ENCODE data around the gene ARHGEF4.

Gene ARHGEF4

GRCh38 chr2:130796290-130796689 is 40.4 kb upstream of the ARHGEF4 start:
- no peak for TF ChIP-seq CTCF (IDR thresholded peaks at IDR 0.05; ENCODE audit: extremely low read depth, insufficient read depth, missing control alignments)
- DNase-seq (ENCODE audit: low spot score): no peak
- in situ Hi-C loops (cut with MboI; ENCODE audit: low pct_unique_long_range_greater_than_20kb, low sequenced_read_pairs, unreplicated experiment): no loop called here

GRCh38 chr2:130797493-130798435 is 39.0 kb upstream of the ARHGEF4 start:
- peak; percentile 99 for TF ChIP-seq CTCF (IDR thresholded peaks at IDR 0.05; ENCODE audit: extremely low read depth, insufficient read depth, missing control alignments)
- in situ Hi-C loops (cut with MboI; ENCODE audit: low pct_unique_long_range_greater_than_20kb, low sequenced_read_pairs, unreplicated experiment): no loop called here
- DNase-seq (ENCODE audit: low spot score): peak; percentile 92

GRCh38 chr2:130798472-130799218 is 38.1 kb upstream of the ARHGEF4 start:
- DNase-seq (ENCODE audit: low spot score): no peak
- in situ Hi-C loops (cut with MboI; ENCODE audit: low pct_unique_long_range_greater_than_20kb, low sequenced_read_pairs, unreplicated experiment): no loop called here
- TF ChIP-seq CTCF (IDR thresholded peaks at IDR 0.05; ENCODE audit: extremely low read depth, insufficient read depth, missing control alignments): no peak

- no peak for DNase-seq (ENCODE audit: low spot score)
- no peak for TF ChIP-seq CTCF (IDR thresholded peaks at IDR 0.05; ENCODE audit: extremely low read depth, insufficient read depth, missing control alignments)
- in situ Hi-C loops (cut with MboI; ENCODE audit: low pct_unique_long_range_greater_than_20kb, low sequenced_read_pairs, unreplicated experiment): no loop called here
Measured at GRCh38 chr2:130799295-130799694, 37.4 kb upstream of the ARHGEF4 start.

GRCh38 chr2:130805613-130806012 is 31.1 kb upstream of the ARHGEF4 start:
- in situ Hi-C loops (cut with MboI; ENCODE audit: low pct_unique_long_range_greater_than_20kb, low sequenced_read_pairs, unreplicated experiment): no loop called here
- DNase-seq (ENCODE audit: low spot score): no peak
- no peak for TF ChIP-seq CTCF (IDR thresholded peaks at IDR 0.05; ENCODE audit: extremely low read depth, insufficient read depth, missing control alignments)

- DNase-seq (ENCODE audit: low spot score): no peak
- in situ Hi-C loops (cut with MboI; ENCODE audit: low pct_unique_long_range_greater_than_20kb, low sequenced_read_pairs, unreplicated experiment): no loop called here
- TF ChIP-seq CTCF (IDR thresholded peaks at IDR 0.05; ENCODE audit: extremely low read depth, insufficient read depth, missing control alignments): no peak
Measured at GRCh38 chr2:130806370-130806769, 30.3 kb upstream of the ARHGEF4 start.
